HepG2 (cell line): ENCODE data around the gene GSPT1. TPM values are rescaled to one million over a fixed set of nuclear protein-coding genes. Genes with fewer than 3 reads are reported as not detected.
A peak's percentile ranks its signal among the peaks of the same experiment; 100 is the strongest.

Experiments used
- FOXA3 ChIP-seq: IDR thresholded peaks from 2 replicates; pipeline ENCODE4 v1.6.1; 2016; ENCODE audit warnings: missing genetic modification reagents, missing compliant biosample characterization
- FOXK2 ChIP-seq: fragments of 450-650 bp; IDR thresholded peaks from 2 replicates; pipeline ENCODE4 v1.6.1; 2016
- HNRNPLL ChIP-seq: fragments of 200-400 bp; formaldehyde crosslinking; IDR thresholded peaks from 2 replicates; pipeline ENCODE4 v1.6.1; 2017; ENCODE audit warnings: mild to moderate bottlenecking, low read depth, low read length; ENCODE audit not compliant: poor library complexity, severe bottlenecking
- KLF6 ChIP-seq: IDR thresholded peaks from 2 replicates; pipeline ENCODE4 v1.8.0; 2016; ENCODE audit warnings: missing biosample characterization, missing genetic modification reagents
- KLF9 ChIP-seq: IDR thresholded peaks from 2 replicates; pipeline ENCODE4 v1.6.1; 2016; ENCODE audit warnings: low read depth
- MIXL1 ChIP-seq: IDR thresholded peaks from 2 replicates; pipeline ENCODE4 v1.6.1; 2016
- NR2F1 ChIP-seq, 2 experiments: fragments of 450-650 bp in 1 of 2; formaldehyde crosslinking in 1 of 2; IDR thresholded peaks; 2 replicates each; pipeline versions ENCODE4 v1.5.0 to v1.6.1; 2016 to 2020; ENCODE audit warnings: mild to moderate bottlenecking in 1 of 2, missing compliant biosample characterization in 1 of 2, missing genetic modification reagents in 1 of 2, moderate library complexity in 1 of 2
- RARG ChIP-seq: sonication (generic); formaldehyde crosslinking; IDR thresholded peaks from 2 replicates; pipeline ENCODE4 v1.4.0; 2020; ENCODE audit warnings: low read depth, mild to moderate bottlenecking, missing genetic modification reagents
- RBM39 ChIP-seq: fragments of 200-400 bp; formaldehyde crosslinking; IDR thresholded peaks from one replicate; pipeline ENCODE4 v1.6.1; 2018; ENCODE audit warnings: antibody characterized with exemption, mild to moderate bottlenecking, low read depth, low read length; ENCODE audit not compliant: poor library complexity, severe bottlenecking
- STAG1 ChIP-seq: sonication (generic); formaldehyde crosslinking; IDR thresholded peaks from 2 replicates; pipeline ENCODE4 v1.4.0; 2020; ENCODE audit warnings: missing genetic modification reagents
- TFDP2 ChIP-seq: sonication (generic); formaldehyde crosslinking; IDR thresholded peaks from 2 replicates; pipeline ENCODE4 v1.4.0; 2020; ENCODE audit warnings: missing genetic modification reagents
- ZBTB38 ChIP-seq: sonication (generic); formaldehyde crosslinking; IDR thresholded peaks from 2 replicates; pipeline ENCODE4 v1.5.1; 2020; ENCODE audit warnings: mild to moderate bottlenecking, missing genetic modification reagents
- ZNF607 ChIP-seq: sonication (generic); formaldehyde crosslinking; IDR thresholded peaks from 2 replicates; pipeline ENCODE4 v1.5.1; 2020; ENCODE audit warnings: missing genetic modification reagents, mild to moderate bottlenecking, borderline replicate concordance
- ZNF770 ChIP-seq: sonication (generic); formaldehyde crosslinking; IDR thresholded peaks from 2 replicates; pipeline ENCODE4 v1.5.0; 2020; ENCODE audit warnings: mild to moderate bottlenecking, missing genetic modification reagents
- ZNF883 ChIP-seq: sonication (generic); formaldehyde crosslinking; IDR thresholded peaks from 2 replicates; pipeline ENCODE4 v1.5.1; 2020; ENCODE audit warnings: mild to moderate bottlenecking, missing genetic modification reagents; ENCODE audit errors: not compliant biosample characterization
- polyA plus RNA-seq, 8 experiments: library from polyadenylated mRNA; depleted of rRNA in 3 of 8; stranded (reverse) in 7 of 8; unstranded in 1 of 8; fragments of >200 nt; fragmentation: Illumina TruSeq in 4 of 8; extraction: Trizol in 4 of 8; gene quantifications; 2 replicates each; pipeline versions ENCODE4 v1.2.1 to v1.2.3, GENCODE V29; 2011 to 2016; ENCODE audit warnings: low read depth in 4 of 8, missing spikeins in 1 of 8, mixed read lengths in 1 of 8; ENCODE audit not compliant: insufficient read depth in 1 of 8
- total RNA-seq, 5 experiments: library from RNA; depleted of rRNA; stranded (reverse); fragments of >200 nt; fragmentation: Illumina TruSeq; extraction: Trizol; gene quantifications; 2 replicates each; pipeline ENCODE4 v1.2.3, GENCODE V29; 2016; ENCODE audit warnings: low read depth in 1 of 5
- TF ChIP-seq, protein P1 (sequence below): sonication (generic); formaldehyde crosslinking; IDR thresholded peaks from 2 replicates; pipeline ENCODE4 v1.8.0; 2022; ENCODE audit warnings: mild to moderate bottlenecking, missing genetic modification reagents, borderline replicate concordance
- TF ChIP-seq, protein P2 (sequence below): sonication (generic); formaldehyde crosslinking; IDR thresholded peaks from 2 replicates; pipeline ENCODE4 v1.5.1; 2020; ENCODE audit warnings: missing genetic modification reagents, mild to moderate bottlenecking, borderline replicate concordance
- TF ChIP-seq, protein P3 (sequence below): sonication (generic); formaldehyde crosslinking; IDR thresholded peaks from 2 replicates; pipeline ENCODE4 v1.8.1; 2022; ENCODE audit warnings: low read depth, mild to moderate bottlenecking, missing genetic modification reagents

GSPT1 gene
- total and polyA plus RNA-seq, 2 of the 13 experiments (the other 11 are each of a cell fraction or from before 2014, with no cell fraction given) = 120 to 316 TPM

GRCh38 chr16:11851294-11852091, 64.3 kb downstream of the GSPT1 start, which contains the start of gene RSL1D1 (continued):
- no peak; the same call in 1 of the 2 replicates for TF ChIP-seq ZNF770 (CRISPR knock-in tag)
- peak; percentile 99 for TF ChIP-seq ZNF883 (CRISPR knock-in tag)
- peak; percentile 21; the same call in 1 of the 2 replicates for TF ChIP-seq STAG1 (CRISPR knock-in tag)
- peak; percentile 81 for TF ChIP-seq TFDP2 (CRISPR knock-in tag)
- TF ChIP-seq NR2F1 (CRISPR knock-in tag; IDR thresholded peaks at IDR 0.05) = no peak; a peak in 1 of 4 replicates
- peak; percentile 96; the same call in 1 of the 2 replicates for TF ChIP-seq KLF6 (CRISPR knock-in tag)
- TF ChIP-seq ZBTB38 = peak; percentile 91
- peak; percentile 86 for TF ChIP-seq MIXL1 (CRISPR knock-in tag)
- peak; percentile 71 for TF ChIP-seq FOXA3 (CRISPR knock-in tag)
- TF ChIP-seq RBM39 = peak; percentile 54
- peak; percentile 83; the same call in 1 of the 2 replicates for TF ChIP-seq ZNF607
- peak; percentile 93 for TF ChIP-seq FOXK2
- TF ChIP-seq, protein P1, sequence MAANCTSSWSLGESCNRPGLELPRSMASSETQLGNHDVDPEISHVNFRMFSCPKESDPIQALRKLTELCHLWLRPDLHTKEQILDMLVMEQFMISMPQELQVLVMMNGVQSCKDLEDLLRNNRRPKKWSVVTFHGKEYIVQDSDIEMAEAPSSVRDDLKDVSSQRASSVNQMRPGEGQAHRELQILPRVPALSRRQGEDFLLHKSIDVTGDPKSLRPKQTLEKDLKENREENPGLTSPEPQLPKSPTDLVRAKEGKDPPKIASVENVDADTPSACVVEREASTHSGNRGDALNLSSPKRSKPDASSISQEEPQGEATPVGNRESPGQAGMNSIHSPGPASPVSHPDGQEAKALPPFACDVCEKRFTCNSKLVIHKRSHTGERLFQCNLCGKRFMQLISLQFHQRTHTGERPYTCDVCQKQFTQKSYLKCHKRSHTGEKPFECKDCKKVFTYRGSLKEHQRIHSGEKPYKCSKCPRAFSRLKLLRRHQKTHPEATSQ (CRISPR knock-in tag) = peak; percentile 90; the same call in 1 of the 2 replicates
- TF ChIP-seq RARG (CRISPR knock-in tag) = peak; percentile 92; the same call in 1 of the 2 replicates
- TF ChIP-seq, protein P2, sequence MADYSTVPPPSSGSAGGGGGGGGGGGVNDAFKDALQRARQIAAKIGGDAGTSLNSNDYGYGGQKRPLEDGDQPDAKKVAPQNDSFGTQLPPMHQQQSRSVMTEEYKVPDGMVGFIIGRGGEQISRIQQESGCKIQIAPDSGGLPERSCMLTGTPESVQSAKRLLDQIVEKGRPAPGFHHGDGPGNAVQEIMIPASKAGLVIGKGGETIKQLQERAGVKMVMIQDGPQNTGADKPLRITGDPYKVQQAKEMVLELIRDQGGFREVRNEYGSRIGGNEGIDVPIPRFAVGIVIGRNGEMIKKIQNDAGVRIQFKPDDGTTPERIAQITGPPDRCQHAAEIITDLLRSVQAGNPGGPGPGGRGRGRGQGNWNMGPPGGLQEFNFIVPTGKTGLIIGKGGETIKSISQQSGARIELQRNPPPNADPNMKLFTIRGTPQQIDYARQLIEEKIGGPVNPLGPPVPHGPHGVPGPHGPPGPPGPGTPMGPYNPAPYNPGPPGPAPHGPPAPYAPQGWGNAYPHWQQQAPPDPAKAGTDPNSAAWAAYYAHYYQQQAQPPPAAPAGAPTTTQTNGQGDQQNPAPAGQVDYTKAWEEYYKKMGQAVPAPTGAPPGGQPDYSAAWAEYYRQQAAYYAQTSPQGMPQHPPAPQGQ (CRISPR knock-in tag) = peak; percentile 12; the same call in 1 of the 2 replicates
- TF ChIP-seq KLF9 (CRISPR knock-in tag) = peak; percentile 69; the same call in 1 of the 2 replicates
- TF ChIP-seq HNRNPLL = peak; percentile 75
- TF ChIP-seq, protein P3, sequence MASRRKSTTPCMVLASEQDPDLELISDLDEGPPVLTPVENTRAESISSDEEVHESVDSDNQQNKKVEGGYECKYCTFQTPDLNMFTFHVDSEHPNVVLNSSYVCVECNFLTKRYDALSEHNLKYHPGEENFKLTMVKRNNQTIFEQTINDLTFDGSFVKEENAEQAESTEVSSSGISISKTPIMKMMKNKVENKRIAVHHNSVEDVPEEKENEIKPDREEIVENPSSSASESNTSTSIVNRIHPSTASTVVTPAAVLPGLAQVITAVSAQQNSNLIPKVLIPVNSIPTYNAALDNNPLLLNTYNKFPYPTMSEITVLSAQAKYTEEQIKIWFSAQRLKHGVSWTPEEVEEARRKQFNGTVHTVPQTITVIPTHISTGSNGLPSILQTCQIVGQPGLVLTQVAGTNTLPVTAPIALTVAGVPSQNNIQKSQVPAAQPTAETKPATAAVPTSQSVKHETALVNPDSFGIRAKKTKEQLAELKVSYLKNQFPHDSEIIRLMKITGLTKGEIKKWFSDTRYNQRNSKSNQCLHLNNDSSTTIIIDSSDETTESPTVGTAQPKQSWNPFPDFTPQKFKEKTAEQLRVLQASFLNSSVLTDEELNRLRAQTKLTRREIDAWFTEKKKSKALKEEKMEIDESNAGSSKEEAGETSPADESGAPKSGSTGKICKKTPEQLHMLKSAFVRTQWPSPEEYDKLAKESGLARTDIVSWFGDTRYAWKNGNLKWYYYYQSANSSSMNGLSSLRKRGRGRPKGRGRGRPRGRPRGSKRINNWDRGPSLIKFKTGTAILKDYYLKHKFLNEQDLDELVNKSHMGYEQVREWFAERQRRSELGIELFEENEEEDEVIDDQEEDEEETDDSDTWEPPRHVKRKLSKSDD (CRISPR knock-in tag) = 0 out of 2 replicates have a peak, but pooled peaks have one; percentile 59
